Omental fat pad (tissue), 4 donors: Measurements from ENCODE around the gene PHF2. TPM values are rescaled to one million over a fixed set of nuclear protein-coding genes. Genes with fewer than 3 reads are reported as not detected.
A peak's percentile ranks its signal among the peaks of the same experiment; 100 is the strongest.
"Not testable (repeated sequence)": the region's sequence is repeated elsewhere in the genome, so short reads cannot be mapped to it uniquely, and the experiment has no call there.

Experiments used
- ATAC-seq: fragments of 150-250 bp; one replicate; pipeline ENCODE4 v1.9.1; 2016; ENCODE audit warnings: mild to moderate bottlenecking, moderate library complexity; ENCODE audit not compliant: low FRiP score
- DNase-seq: peaks from one replicate; pipeline ENCODE4 v3.0.0-alpha.2; 2019; ENCODE audit warnings: low spot score
- total RNA-seq, 4 donors: library from RNA; depleted of rRNA; stranded (reverse); fragments of >200 nt; gene quantifications; one replicate each; pipeline ENCODE4 v1.1.0, GENCODE V29; 2016
- TF ChIP-seq, protein P1 (sequence below), 3 donors: fragments of 450-650 bp; IDR thresholded peaks; one replicate each; pipeline ENCODE4 v1.5.1; 2016 to 2017; ENCODE audit warnings: antibody characterized with exemption in 3 of 3, mild to moderate bottlenecking in 3 of 3, moderate library complexity in 2 of 3

Gene PHF2
- total RNA-seq, 4 donors from 2014 or later: 15.8 to 24.5 (median 20.4) TPM

- ATAC-seq (no peak), DNase-seq (no peak)
- TF ChIP-seq, protein P1, sequence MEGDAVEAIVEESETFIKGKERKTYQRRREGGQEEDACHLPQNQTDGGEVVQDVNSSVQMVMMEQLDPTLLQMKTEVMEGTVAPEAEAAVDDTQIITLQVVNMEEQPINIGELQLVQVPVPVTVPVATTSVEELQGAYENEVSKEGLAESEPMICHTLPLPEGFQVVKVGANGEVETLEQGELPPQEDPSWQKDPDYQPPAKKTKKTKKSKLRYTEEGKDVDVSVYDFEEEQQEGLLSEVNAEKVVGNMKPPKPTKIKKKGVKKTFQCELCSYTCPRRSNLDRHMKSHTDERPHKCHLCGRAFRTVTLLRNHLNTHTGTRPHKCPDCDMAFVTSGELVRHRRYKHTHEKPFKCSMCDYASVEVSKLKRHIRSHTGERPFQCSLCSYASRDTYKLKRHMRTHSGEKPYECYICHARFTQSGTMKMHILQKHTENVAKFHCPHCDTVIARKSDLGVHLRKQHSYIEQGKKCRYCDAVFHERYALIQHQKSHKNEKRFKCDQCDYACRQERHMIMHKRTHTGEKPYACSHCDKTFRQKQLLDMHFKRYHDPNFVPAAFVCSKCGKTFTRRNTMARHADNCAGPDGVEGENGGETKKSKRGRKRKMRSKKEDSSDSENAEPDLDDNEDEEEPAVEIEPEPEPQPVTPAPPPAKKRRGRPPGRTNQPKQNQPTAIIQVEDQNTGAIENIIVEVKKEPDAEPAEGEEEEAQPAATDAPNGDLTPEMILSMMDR (IDR thresholded peaks at IDR 0.05): no peak
Observed at GRCh38 chr9:93669958-93670207, 93.5 kb downstream of the PHF2 start.

GRCh38 chr9:93670208-93671019 is 94.0 kb downstream of the PHF2 start:
- no peak for ATAC-seq
- DNase-seq: peak; percentile 14

DNA sequence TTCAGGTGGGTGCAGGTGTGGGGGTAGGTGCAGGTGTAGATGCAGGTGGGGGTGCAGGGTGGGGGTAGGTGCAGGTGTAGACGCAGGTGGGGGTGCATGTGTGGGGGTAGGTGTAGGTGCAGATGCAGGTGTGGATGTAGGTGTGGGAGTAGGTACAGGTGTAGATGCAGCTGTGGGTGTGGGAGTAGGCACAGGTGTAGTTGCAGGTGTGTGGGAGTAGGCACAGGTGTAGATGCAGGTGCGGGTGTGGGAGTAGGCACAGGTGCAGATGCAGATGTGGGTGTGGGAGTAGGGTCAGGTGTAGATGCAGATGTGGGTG is 94.6 kb downstream of the PHF2 start:
- DNase-seq (peak; percentile 10), ATAC-seq (no peak)
- TF ChIP-seq, protein P1 (IDR thresholded peaks at IDR 0.05): no peak

More at GRCh38 chr9:93670208-93671019, 94.0 kb downstream of the PHF2 start:
- TF ChIP-seq, protein P1 (IDR thresholded peaks at IDR 0.05): no peak

- DNase-seq: peak; percentile 17
- ATAC-seq: not testable (repeated sequence)
Observed at GRCh38 chr9:93672330-93673020, 96.1 kb downstream of the PHF2 start.

- TF ChIP-seq, protein P1 (IDR thresholded peaks at IDR 0.05): no peak
- DNase-seq: peak; percentile 15
- ATAC-seq: no peak
Observed at GRCh38 chr9:93673021-93673838, 96.8 kb downstream of the PHF2 start.

- DNase-seq: peak; percentile 18
- ATAC-seq: no peak
Observed at GRCh38 chr9:93673839-93674334, 97.5 kb downstream of the PHF2 start.

More at GRCh38 chr9:93673839-93674334, 97.5 kb downstream of the PHF2 start:
- TF ChIP-seq, protein P1 (IDR thresholded peaks at IDR 0.05): no peak
